HL-60 (cell line): ENCODE measurements around the gene CEP112.

Experiments
- DNase-seq, 2 experiments: peaks; one replicate each; pipeline ENCODE4 v3.0.0-alpha.2; 2010 to 2020; ENCODE audit warnings: low read depth in 1 of 2, low spot score in 1 of 2
- H3K27ac ChIP-seq: fragments of 250-450 bp; sonication (Bioruptor Pico); replicated peaks from 2 replicates; pipeline ENCODE4 v1.5.1; 2020; ENCODE audit warnings: mild to moderate bottlenecking, moderate library complexity
- H3K27me3 ChIP-seq: fragments of 250-450 bp; sonication (Bioruptor Pico); 2 replicates; pipeline ENCODE4 v1.5.1; 2021; ENCODE audit warnings: mild to moderate bottlenecking, moderate library complexity; ENCODE audit not compliant: insufficient read depth, poor library complexity, severe bottlenecking
- H3K4me3 ChIP-seq: replicated peaks from 2 replicates; pipeline ENCODE4 v1.5.1; 2011; ENCODE audit warnings: mild to moderate bottlenecking, control low read depth, low read length; ENCODE audit not compliant: insufficient read depth
- GABPA ChIP-seq: IDR thresholded peaks from 2 replicates; pipeline ENCODE4 v1.6.1; 2012; ENCODE audit warnings: low read depth
- POLR2AphosphoS5 ChIP-seq: IDR thresholded peaks from 2 replicates; pipeline ENCODE4 v1.6.1; 2012; ENCODE audit warnings: low read depth
- SPI1 ChIP-seq: IDR thresholded peaks from 2 replicates; pipeline ENCODE4 v1.6.1; 2012; ENCODE audit warnings: low read depth, mild to moderate bottlenecking, borderline replicate concordance
- TF ChIP-seq, protein P1 (sequence below): IDR thresholded peaks from one replicate; pipeline ENCODE4 v1.5.1; 2011; ENCODE audit warnings: low read length, control low read depth, inconsistent platforms; ENCODE audit not compliant: insufficient read depth
- TF ChIP-seq, protein P2 (sequence below): IDR thresholded peaks from 2 replicates; pipeline ENCODE4 v1.6.1; 2012; ENCODE audit warnings: low read depth; ENCODE audit not compliant: insufficient replicate concordance

Gene CEP112

DNA sequence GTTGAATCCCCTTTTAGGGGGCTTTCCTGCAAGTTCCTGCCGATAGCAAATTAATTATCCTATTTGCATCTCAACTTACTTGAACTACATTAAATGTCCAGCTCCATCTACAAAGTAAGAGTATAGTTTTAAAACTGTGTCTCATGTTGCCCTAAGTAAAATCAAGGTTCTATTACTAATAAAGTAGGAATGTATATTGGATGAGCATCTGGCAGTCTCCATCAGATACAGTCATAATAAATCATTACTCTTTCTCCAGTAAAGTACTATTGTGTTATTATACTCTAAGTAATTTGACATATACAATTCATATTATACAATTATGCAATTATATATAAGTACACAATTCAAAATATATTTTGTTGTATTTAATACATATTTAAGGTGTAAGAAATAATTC is 249.3 kb downstream of the CEP112 start:
- Histone ChIP-seq H3K27ac (no peak overlapping the region), H3K27me3 (no peaks in the 10 kb centered on the region), H3K4me3 (no peak overlapping the region)
- TF ChIP-seq, protein P1, sequence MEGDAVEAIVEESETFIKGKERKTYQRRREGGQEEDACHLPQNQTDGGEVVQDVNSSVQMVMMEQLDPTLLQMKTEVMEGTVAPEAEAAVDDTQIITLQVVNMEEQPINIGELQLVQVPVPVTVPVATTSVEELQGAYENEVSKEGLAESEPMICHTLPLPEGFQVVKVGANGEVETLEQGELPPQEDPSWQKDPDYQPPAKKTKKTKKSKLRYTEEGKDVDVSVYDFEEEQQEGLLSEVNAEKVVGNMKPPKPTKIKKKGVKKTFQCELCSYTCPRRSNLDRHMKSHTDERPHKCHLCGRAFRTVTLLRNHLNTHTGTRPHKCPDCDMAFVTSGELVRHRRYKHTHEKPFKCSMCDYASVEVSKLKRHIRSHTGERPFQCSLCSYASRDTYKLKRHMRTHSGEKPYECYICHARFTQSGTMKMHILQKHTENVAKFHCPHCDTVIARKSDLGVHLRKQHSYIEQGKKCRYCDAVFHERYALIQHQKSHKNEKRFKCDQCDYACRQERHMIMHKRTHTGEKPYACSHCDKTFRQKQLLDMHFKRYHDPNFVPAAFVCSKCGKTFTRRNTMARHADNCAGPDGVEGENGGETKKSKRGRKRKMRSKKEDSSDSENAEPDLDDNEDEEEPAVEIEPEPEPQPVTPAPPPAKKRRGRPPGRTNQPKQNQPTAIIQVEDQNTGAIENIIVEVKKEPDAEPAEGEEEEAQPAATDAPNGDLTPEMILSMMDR, result no peak
- TF ChIP-seq GABPA, result no peak
- no peak for TF ChIP-seq SPI1
- TF ChIP-seq, protein P2, sequence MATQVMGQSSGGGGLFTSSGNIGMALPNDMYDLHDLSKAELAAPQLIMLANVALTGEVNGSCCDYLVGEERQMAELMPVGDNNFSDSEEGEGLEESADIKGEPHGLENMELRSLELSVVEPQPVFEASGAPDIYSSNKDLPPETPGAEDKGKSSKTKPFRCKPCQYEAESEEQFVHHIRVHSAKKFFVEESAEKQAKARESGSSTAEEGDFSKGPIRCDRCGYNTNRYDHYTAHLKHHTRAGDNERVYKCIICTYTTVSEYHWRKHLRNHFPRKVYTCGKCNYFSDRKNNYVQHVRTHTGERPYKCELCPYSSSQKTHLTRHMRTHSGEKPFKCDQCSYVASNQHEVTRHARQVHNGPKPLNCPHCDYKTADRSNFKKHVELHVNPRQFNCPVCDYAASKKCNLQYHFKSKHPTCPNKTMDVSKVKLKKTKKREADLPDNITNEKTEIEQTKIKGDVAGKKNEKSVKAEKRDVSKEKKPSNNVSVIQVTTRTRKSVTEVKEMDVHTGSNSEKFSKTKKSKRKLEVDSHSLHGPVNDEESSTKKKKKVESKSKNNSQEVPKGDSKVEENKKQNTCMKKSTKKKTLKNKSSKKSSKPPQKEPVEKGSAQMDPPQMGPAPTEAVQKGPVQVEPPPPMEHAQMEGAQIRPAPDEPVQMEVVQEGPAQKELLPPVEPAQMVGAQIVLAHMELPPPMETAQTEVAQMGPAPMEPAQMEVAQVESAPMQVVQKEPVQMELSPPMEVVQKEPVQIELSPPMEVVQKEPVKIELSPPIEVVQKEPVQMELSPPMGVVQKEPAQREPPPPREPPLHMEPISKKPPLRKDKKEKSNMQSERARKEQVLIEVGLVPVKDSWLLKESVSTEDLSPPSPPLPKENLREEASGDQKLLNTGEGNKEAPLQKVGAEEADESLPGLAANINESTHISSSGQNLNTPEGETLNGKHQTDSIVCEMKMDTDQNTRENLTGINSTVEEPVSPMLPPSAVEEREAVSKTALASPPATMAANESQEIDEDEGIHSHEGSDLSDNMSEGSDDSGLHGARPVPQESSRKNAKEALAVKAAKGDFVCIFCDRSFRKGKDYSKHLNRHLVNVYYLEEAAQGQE, result no peak
- no peak for TF ChIP-seq POLR2AphosphoS5
- DNase-seq, result no peak

DNA sequence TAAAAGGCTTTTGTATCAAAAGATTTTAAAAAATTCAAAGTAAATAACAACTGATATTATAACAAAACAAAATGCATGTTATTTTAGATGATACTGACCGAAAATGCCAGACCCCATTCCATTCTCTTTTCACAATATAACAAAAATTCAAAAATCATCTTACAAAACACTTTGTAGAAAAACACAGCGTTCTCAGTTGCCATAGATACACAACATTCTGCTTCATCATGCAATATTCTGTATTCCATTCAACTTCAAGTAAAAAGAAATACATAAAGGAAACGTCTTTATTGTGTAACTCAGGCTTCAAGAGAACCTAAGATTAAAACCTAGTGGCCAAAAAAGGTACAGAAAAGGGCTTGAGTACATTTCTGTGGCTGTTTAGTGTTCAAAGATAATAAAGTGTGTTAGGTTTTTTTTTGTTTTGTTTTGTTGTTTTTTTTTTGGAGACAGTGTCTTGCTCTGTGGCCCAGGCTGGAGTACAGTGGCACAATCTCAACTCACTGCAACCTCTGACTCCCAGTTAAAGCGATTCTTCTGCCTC is 250.5 kb downstream of the CEP112 start:
- TF ChIP-seq GABPA, result no peak
- TF ChIP-seq, protein P2, result no peak
- TF ChIP-seq POLR2AphosphoS5, result no peak
- TF ChIP-seq SPI1, result no peak
- TF ChIP-seq, protein P1, result no peak
- H3K27ac ChIP-seq, result no peak overlapping the region
- DNase-seq, result peak in 1 of 2 experiments; percentile 7
- no peak overlapping the region for H3K4me3 ChIP-seq
- no peaks in the 10 kb centered on the region for H3K27me3 ChIP-seq

DNA sequence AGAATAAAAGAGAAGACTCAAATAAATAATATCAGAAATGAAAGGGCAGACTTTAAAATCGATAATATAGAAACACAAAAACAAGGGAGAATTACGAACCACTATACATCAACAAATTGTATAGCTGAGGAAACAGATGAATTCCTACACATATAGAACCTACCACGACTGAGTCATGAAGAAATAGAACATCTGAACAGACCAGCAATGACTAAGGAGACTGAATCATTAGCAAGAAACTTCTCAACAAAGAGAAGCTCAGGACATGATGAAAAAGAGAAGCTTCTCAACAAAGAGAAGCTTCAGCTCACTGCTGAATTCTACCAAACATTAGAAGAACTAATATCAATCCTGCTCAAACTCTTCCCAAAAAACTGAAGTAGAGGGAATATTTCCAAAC is 255.9 kb downstream of the CEP112 start:
- Histone ChIP-seq H3K4me3 (no peak overlapping the region), H3K27me3 (peaks cover 2% of the 10 kb centered on the region), H3K27ac (no peak overlapping the region)
- TF ChIP-seq SPI1 (no peak), GABPA (no peak), POLR2AphosphoS5 (no peak)
- TF ChIP-seq, protein P1, result no peak
- TF ChIP-seq, protein P2, result no peak
- DNase-seq, result no peak
